GM23338 (cell line): Measurements from ENCODE around the gene RENBP. TPM values are rescaled to one million over a fixed set of nuclear protein-coding genes. Genes with fewer than 3 reads are reported as not detected.

ENCODE experiments used
- ATAC-seq: fragments of 200-7000 bp; cut with Tn5 transposase; 3 replicates; pipeline ENCODE4 v1.9.1; 2020
- DNase-seq: peaks from one replicate; pipeline ENCODE4 v3.0.0-alpha.2; 2015; ENCODE audit warnings: low spot score
- H2AFZ ChIP-seq: fragments of 200-600 bp; sonication (generic); 2 replicates; pipeline ENCODE4 v1.8.0; 2016; ENCODE audit warnings: antibody characterized with exemption, mild to moderate bottlenecking, moderate library complexity
- H3F3A ChIP-seq: fragments of 200-600 bp; sonication (generic); replicated peaks from 2 replicates; pipeline ENCODE4 v1.8.0; 2017; ENCODE audit warnings: antibody characterized with exemption, mixed run types, low read depth
- H3K27ac ChIP-seq: fragments of 200-600 bp; sonication (generic); 2 replicates; pipeline ENCODE4 v1.6.1; 2016; ENCODE audit warnings: low read depth
- H3K27me3 ChIP-seq: fragments of 200-600 bp; sonication (generic); 2 replicates; pipeline ENCODE4 v1.8.0; 2016; ENCODE audit warnings: mild to moderate bottlenecking, mixed run types, moderate library complexity; ENCODE audit not compliant: insufficient read depth
- H3K36me3 ChIP-seq: fragments of 200-600 bp; sonication (generic); 2 replicates; pipeline ENCODE4 v1.8.0; 2016; ENCODE audit warnings: mild to moderate bottlenecking; ENCODE audit not compliant: insufficient read depth
- H3K4me1 ChIP-seq: fragments of 200-600 bp; sonication (generic); 2 replicates; pipeline ENCODE4 v1.8.0; 2016; ENCODE audit warnings: mild to moderate bottlenecking, moderate library complexity; ENCODE audit not compliant: insufficient read depth
- H3K4me2 ChIP-seq: fragments of 200-600 bp; sonication (generic); 2 replicates; pipeline ENCODE4 v1.7.1; 2017; ENCODE audit warnings: mixed run types
- H3K4me3 ChIP-seq: fragments of 200-600 bp; sonication (generic); 2 replicates; pipeline ENCODE4 v1.6.1; 2016; ENCODE audit warnings: mixed run types
- H3K79me2 ChIP-seq: fragments of 200-600 bp; sonication (generic); replicated peaks from 2 replicates; pipeline ENCODE4 v1.8.0; 2017; ENCODE audit warnings: mild to moderate bottlenecking; ENCODE audit not compliant: insufficient read depth
- H3K9me2 ChIP-seq: fragments of 200-600 bp; sonication (generic); 2 replicates; pipeline ENCODE4 v1.8.0; 2017; ENCODE audit not compliant: insufficient read depth
- H4K20me1 ChIP-seq: fragments of 200-600 bp; sonication (generic); replicated peaks from 2 replicates; pipeline ENCODE4 v1.8.0; 2017; ENCODE audit warnings: mild to moderate bottlenecking; ENCODE audit not compliant: insufficient read depth
- H3K27ac Mint-ChIP-seq: 2 replicates; pipeline ENCODE4 v1.8.0; 2020; ENCODE audit warnings: inconsistent platforms, mild to moderate bottlenecking, moderate library complexity, mixed read lengths
- H3K27me3 Mint-ChIP-seq: 3 replicates; pipeline ENCODE4 v1.8.0; 2022; ENCODE audit warnings: low read depth, mild to moderate bottlenecking, moderate library complexity, mixed read lengths, inconsistent platforms; ENCODE audit not compliant: insufficient read depth, poor library complexity
- H3K36me3 Mint-ChIP-seq: 3 replicates; pipeline ENCODE4 v1.8.0; 2021; ENCODE audit warnings: low read depth, mild to moderate bottlenecking, inconsistent platforms, moderate library complexity, mixed read lengths
- H3K4me1 Mint-ChIP-seq: 3 replicates; pipeline ENCODE4 v1.8.0; 2020; ENCODE audit warnings: mild to moderate bottlenecking, inconsistent platforms, mixed read lengths
- H3K4me3 Mint-ChIP-seq: 3 replicates; pipeline ENCODE4 v1.8.0; 2021; ENCODE audit warnings: moderate library complexity, mild to moderate bottlenecking, inconsistent platforms, mixed read lengths
- H3K9me3 Mint-ChIP-seq: 3 replicates; pipeline ENCODE4 v1.8.0; 2020; ENCODE audit warnings: moderate library complexity, mild to moderate bottlenecking, inconsistent platforms, mixed read lengths
- CREB1 ChIP-seq: fragments of 250-450 bp; sonication (Bioruptor Pico); IDR thresholded peaks from 2 replicates; pipeline ENCODE4 v1.5.0; 2020; ENCODE audit warnings: low read depth, mild to moderate bottlenecking, moderate library complexity
- EZH2phosphoT487 ChIP-seq: fragments of 200-600 bp; sonication (generic); IDR thresholded peaks from one replicate; pipeline ENCODE4 v1.8.1; 2018; ENCODE audit warnings: antibody characterized with exemption; ENCODE audit not compliant: unreplicated experiment
- JUNB ChIP-seq: IDR thresholded peaks from one replicate; pipeline ENCODE4 v1.6.1; 2016; ENCODE audit warnings: antibody characterized with exemption; ENCODE audit not compliant: unreplicated experiment
- POLR2AphosphoS5 ChIP-seq: IDR thresholded peaks from 2 replicates; pipeline ENCODE4 v1.6.1; 2016; ENCODE audit warnings: antibody characterized with exemption, low read depth
- STAT1 ChIP-seq: IDR thresholded peaks from one replicate; pipeline ENCODE4 v1.6.1; 2016; ENCODE audit warnings: antibody characterized with exemption; ENCODE audit not compliant: unreplicated experiment
- ZNF114 ChIP-seq: fragments of 250-450 bp; sonication (Bioruptor Pico); IDR thresholded peaks from 2 replicates; pipeline ENCODE4 v1.5.0; 2020; ENCODE audit warnings: mild to moderate bottlenecking, moderate library complexity
- ZNF331 ChIP-seq: fragments of 250-450 bp; sonication (Bioruptor Pico); IDR thresholded peaks from 2 replicates; pipeline ENCODE4 v1.5.0; 2020; ENCODE audit warnings: low read depth, mild to moderate bottlenecking, moderate library complexity
- polyA plus RNA-seq: library from polyadenylated mRNA; unstranded; fragments of >200 nt; fragmentation: Nextera tagmentation; extraction: Ambion mirVana; gene quantifications from 2 replicates; pipeline ENCODE4 v1.2.1, GENCODE V29; 2016
- total RNA-seq: library from RNA; depleted of rRNA; stranded (reverse); fragments of >200 nt; shearing (Covaris generic); gene quantifications from 2 replicates; pipeline ENCODE4 v1.2.3, GENCODE V29; 2014
- TF ChIP-seq, protein P1 (sequence below): IDR thresholded peaks from 2 replicates; pipeline ENCODE4 v1.6.1; 2016; ENCODE audit warnings: antibody characterized with exemption
- TF ChIP-seq, protein P2 (sequence below), 2 experiments: fragments of 200-600 bp in 1 of 2; sonication (generic) in 1 of 2; conservative IDR thresholded peaks; 2 replicates each; pipeline versions ENCODE4 v1.5.1 to v1.6.1; 2016 to 2017; ENCODE audit warnings: antibody characterized with exemption in 2 of 2, low read depth in 2 of 2, mild to moderate bottlenecking in 2 of 2, moderate library complexity in 1 of 2
- TF ChIP-seq, protein P3 (sequence below): IDR thresholded peaks from one replicate; pipeline ENCODE4 v1.6.1; 2018; ENCODE audit warnings: antibody characterized with exemption; ENCODE audit not compliant: unreplicated experiment
- TF ChIP-seq, protein P4 (sequence below): fragments of 250-450 bp; sonication (Bioruptor Pico); IDR thresholded peaks from 2 replicates; pipeline ENCODE4 v1.5.0; 2020; ENCODE audit warnings: mild to moderate bottlenecking, moderate library complexity

The RENBP gene
- total and polyA plus RNA-seq, 2 experiments from 2014 or later: 2.0 to 10.3 TPM

DNA sequence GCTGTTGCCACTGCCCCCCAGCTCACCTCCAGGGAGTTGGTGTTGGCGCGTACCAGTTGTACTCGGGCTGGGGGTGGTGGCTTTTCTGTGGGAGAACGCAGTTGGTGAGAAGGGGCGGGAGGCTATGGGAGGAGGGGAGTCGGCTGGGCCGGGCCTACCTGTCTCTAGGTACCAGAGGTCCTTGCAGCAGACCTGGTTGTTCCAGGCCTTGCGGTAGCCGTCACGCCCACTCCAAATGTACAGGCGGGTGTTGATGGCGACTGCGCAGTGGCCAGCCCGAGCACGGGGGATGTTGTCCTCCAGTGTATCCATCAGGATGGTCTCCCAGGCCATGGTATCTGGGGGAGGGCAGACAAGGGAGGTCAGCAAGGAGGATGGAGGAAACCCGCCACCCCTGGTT lies 15.6 kb upstream of the RENBP start:
- Mint-ChIP-seq H3K4me3 (no peak overlapping the region), H3K4me1 (no peaks in the 10 kb centered on the region), H3K36me3 (peaks cover 82% of the 10 kb centered on the region), H3K9me3 (no peaks in the 10 kb centered on the region), H3K27me3 (peaks cover 10% of the 10 kb centered on the region), H3K27ac (no peak overlapping the region)
- H3K27ac ChIP-seq: no peak overlapping the region
- H3K4me3 ChIP-seq: no peak overlapping the region
- H3K36me3 ChIP-seq: no peaks in the 10 kb centered on the region
- H4K20me1 ChIP-seq: no peaks in the 10 kb centered on the region
- H3K27me3 ChIP-seq: no peaks in the 10 kb centered on the region
- H3F3A ChIP-seq: no peaks in the 10 kb centered on the region
- TF ChIP-seq JUNB (no peak), ZNF114 (no peak), STAT1 (no peak), POLR2AphosphoS5 (no peak), EZH2phosphoT487 (no peak), CREB1 (no peak)
- TF ChIP-seq, protein P1, sequence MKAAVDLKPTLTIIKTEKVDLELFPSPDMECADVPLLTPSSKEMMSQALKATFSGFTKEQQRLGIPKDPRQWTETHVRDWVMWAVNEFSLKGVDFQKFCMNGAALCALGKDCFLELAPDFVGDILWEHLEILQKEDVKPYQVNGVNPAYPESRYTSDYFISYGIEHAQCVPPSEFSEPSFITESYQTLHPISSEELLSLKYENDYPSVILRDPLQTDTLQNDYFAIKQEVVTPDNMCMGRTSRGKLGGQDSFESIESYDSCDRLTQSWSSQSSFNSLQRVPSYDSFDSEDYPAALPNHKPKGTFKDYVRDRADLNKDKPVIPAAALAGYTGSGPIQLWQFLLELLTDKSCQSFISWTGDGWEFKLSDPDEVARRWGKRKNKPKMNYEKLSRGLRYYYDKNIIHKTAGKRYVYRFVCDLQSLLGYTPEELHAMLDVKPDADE: no peak
- TF ChIP-seq, protein P2, sequence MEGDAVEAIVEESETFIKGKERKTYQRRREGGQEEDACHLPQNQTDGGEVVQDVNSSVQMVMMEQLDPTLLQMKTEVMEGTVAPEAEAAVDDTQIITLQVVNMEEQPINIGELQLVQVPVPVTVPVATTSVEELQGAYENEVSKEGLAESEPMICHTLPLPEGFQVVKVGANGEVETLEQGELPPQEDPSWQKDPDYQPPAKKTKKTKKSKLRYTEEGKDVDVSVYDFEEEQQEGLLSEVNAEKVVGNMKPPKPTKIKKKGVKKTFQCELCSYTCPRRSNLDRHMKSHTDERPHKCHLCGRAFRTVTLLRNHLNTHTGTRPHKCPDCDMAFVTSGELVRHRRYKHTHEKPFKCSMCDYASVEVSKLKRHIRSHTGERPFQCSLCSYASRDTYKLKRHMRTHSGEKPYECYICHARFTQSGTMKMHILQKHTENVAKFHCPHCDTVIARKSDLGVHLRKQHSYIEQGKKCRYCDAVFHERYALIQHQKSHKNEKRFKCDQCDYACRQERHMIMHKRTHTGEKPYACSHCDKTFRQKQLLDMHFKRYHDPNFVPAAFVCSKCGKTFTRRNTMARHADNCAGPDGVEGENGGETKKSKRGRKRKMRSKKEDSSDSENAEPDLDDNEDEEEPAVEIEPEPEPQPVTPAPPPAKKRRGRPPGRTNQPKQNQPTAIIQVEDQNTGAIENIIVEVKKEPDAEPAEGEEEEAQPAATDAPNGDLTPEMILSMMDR (conservative IDR thresholded peaks at IDR 0.05; ENCODE audit: low read depth in 2 of 2): no peak
- TF ChIP-seq, protein P3, sequence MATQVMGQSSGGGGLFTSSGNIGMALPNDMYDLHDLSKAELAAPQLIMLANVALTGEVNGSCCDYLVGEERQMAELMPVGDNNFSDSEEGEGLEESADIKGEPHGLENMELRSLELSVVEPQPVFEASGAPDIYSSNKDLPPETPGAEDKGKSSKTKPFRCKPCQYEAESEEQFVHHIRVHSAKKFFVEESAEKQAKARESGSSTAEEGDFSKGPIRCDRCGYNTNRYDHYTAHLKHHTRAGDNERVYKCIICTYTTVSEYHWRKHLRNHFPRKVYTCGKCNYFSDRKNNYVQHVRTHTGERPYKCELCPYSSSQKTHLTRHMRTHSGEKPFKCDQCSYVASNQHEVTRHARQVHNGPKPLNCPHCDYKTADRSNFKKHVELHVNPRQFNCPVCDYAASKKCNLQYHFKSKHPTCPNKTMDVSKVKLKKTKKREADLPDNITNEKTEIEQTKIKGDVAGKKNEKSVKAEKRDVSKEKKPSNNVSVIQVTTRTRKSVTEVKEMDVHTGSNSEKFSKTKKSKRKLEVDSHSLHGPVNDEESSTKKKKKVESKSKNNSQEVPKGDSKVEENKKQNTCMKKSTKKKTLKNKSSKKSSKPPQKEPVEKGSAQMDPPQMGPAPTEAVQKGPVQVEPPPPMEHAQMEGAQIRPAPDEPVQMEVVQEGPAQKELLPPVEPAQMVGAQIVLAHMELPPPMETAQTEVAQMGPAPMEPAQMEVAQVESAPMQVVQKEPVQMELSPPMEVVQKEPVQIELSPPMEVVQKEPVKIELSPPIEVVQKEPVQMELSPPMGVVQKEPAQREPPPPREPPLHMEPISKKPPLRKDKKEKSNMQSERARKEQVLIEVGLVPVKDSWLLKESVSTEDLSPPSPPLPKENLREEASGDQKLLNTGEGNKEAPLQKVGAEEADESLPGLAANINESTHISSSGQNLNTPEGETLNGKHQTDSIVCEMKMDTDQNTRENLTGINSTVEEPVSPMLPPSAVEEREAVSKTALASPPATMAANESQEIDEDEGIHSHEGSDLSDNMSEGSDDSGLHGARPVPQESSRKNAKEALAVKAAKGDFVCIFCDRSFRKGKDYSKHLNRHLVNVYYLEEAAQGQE: no peak
- no peak for DNase-seq
- H3K4me1 ChIP-seq: no peaks in the 10 kb centered on the region
- no peak overlapping the region for H2AFZ ChIP-seq
- H3K4me2 ChIP-seq: no peak overlapping the region
- ATAC-seq: no peak
- H3K9me2 ChIP-seq: no peaks in the 10 kb centered on the region
- H3K79me2 ChIP-seq: peaks cover 23% of the 10 kb centered on the region

DNA sequence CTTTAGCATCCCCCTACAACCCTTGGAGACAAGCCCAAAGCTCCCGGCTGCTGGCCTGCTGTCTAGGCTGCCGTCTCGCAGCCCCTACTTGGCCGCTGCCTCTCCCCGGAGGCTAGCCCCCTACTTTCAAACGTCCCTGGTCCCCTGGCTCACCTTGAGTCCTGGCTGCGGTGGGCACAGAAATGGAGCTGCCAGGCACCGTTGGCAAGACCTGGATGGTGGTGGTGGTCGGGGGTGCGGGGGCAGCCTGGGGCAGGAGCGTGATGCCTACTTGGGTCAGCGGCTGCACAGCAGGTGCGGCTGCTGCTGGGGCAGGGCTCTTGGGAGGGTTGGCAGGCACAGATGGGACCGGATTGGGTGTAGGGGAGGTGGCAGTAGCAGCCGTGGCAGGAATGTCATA lies 15.2 kb upstream of the RENBP start:
- H3K27me3 ChIP-seq: no peaks in the 10 kb centered on the region
- ATAC-seq (no peak), DNase-seq (no peak)
- H3K36me3 Mint-ChIP-seq: peaks cover 82% of the 10 kb centered on the region
- H3K79me2 ChIP-seq: peaks cover 18% of the 10 kb centered on the region
- peaks cover 10% of the 10 kb centered on the region for H3K27me3 Mint-ChIP-seq
- H3K27ac ChIP-seq: no peak overlapping the region
- no peak overlapping the region for H2AFZ ChIP-seq
- H3K4me3 Mint-ChIP-seq: no peak overlapping the region
- no peaks in the 10 kb centered on the region for H4K20me1 ChIP-seq
- no peak overlapping the region for H3K4me3 ChIP-seq
- no peak overlapping the region for H3K4me2 ChIP-seq
- H3K4me1 ChIP-seq: no peaks in the 10 kb centered on the region
- H3K27ac Mint-ChIP-seq: no peak overlapping the region
- H3K4me1 Mint-ChIP-seq: no peaks in the 10 kb centered on the region
- no peaks in the 10 kb centered on the region for H3K36me3 ChIP-seq
- no peaks in the 10 kb centered on the region for H3K9me2 ChIP-seq
- no peaks in the 10 kb centered on the region for H3K9me3 Mint-ChIP-seq
- H3F3A ChIP-seq: no peaks in the 10 kb centered on the region
- TF ChIP-seq, protein P4, sequence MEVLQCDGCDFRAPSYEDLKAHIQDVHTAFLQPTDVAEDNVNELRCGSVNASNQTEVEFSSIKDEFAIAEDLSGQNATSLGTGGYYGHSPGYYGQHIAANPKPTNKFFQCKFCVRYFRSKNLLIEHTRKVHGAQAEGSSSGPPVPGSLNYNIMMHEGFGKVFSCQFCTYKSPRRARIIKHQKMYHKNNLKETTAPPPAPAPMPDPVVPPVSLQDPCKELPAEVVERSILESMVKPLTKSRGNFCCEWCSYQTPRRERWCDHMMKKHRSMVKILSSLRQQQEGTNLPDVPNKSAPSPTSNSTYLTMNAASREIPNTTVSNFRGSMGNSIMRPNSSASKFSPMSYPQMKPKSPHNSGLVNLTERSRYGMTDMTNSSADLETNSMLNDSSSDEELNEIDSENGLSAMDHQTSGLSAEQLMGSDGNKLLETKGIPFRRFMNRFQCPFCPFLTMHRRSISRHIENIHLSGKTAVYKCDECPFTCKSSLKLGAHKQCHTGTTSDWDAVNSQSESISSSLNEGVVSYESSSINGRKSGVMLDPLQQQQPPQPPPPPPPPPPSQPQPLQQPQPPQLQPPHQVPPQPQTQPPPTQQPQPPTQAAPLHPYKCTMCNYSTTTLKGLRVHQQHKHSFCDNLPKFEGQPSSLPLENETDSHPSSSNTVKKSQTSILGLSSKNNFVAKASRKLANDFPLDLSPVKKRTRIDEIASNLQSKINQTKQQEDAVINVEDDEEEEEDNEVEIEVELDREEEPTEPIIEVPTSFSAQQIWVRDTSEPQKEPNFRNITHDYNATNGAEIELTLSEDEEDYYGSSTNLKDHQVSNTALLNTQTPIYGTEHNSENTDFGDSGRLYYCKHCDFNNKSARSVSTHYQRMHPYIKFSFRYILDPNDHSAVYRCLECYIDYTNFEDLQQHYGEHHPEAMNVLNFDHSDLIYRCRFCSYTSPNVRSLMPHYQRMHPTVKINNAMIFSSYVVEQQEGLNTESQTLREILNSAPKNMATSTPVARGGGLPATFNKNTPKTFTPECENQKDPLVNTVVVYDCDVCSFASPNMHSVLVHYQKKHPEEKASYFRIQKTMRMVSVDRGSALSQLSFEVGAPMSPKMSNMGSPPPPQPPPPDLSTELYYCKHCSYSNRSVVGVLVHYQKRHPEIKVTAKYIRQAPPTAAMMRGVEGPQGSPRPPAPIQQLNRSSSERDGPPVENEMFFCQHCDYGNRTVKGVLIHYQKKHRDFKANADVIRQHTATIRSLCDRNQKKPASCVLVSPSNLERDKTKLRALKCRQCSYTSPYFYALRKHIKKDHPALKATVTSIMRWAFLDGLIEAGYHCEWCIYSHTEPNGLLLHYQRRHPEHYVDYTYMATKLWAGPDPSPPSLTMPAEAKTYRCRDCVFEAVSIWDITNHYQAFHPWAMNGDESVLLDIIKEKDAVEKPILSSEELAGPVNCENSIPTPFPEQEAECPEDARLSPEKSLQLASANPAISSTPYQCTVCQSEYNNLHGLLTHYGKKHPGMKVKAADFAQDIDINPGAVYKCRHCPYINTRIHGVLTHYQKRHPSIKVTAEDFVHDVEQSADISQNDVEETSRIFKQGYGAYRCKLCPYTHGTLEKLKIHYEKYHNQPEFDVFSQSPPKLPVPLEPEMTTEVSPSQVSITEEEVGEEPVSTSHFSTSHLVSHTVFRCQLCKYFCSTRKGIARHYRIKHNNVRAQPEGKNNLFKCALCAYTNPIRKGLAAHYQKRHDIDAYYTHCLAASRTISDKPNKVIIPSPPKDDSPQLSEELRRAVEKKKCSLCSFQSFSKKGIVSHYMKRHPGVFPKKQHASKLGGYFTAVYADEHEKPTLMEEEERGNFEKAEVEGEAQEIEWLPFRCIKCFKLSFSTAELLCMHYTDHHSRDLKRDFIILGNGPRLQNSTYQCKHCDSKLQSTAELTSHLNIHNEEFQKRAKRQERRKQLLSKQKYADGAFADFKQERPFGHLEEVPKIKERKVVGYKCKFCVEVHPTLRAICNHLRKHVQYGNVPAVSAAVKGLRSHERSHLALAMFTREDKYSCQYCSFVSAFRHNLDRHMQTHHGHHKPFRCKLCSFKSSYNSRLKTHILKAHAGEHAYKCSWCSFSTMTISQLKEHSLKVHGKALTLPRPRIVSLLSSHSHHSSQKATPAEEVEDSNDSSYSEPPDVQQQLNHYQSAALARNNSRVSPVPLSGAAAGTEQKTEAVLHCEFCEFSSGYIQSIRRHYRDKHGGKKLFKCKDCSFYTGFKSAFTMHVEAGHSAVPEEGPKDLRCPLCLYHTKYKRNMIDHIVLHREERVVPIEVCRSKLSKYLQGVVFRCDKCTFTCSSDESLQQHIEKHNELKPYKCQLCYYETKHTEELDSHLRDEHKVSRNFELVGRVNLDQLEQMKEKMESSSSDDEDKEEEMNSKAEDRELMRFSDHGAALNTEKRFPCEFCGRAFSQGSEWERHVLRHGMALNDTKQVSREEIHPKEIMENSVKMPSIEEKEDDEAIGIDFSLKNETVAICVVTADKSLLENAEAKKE (CRISPR knock-in tag): no peak
- no peak for TF ChIP-seq ZNF331 (CRISPR knock-in tag)
- TF ChIP-seq JUNB: no peak
- no peak for TF ChIP-seq EZH2phosphoT487
